CD14-positive monocyte (primary cell): ENCODE data around the gene CLCNKB. TPM values are rescaled to one million over a fixed set of nuclear protein-coding genes. Genes with fewer than 3 reads are reported as not detected.
A peak's percentile ranks its signal among the peaks of the same experiment; 100 is the strongest.

Experiments
- DNase-seq, 3 donors: peaks; one replicate each; pipeline ENCODE4 v3.0.0-alpha.2; 2011 to 2022
- H2AFZ ChIP-seq: 2 replicates; pipeline ENCODE4 v1.6.0; 2012; ENCODE audit warnings: mild to moderate bottlenecking, low read depth, low read length, inconsistent platforms; ENCODE audit not compliant: insufficient read depth, poor library complexity, severe bottlenecking
- H3K27ac ChIP-seq, 2 donors: 1 replicate in 1 of 2; 2 replicates in 1 of 2; pipeline ENCODE4 v1.5.1; 2012 to 2013; ENCODE audit warnings: low read length in 2 of 2, control low read depth in 1 of 2, inconsistent platforms in 1 of 2, low read depth in 1 of 2, mild to moderate bottlenecking in 1 of 2
- H3K27me3 ChIP-seq, 2 donors: one replicate each; pipeline versions ENCODE4 v1.6.0 to v1.6.1; 2011 to 2013; ENCODE audit warnings: low read length in 2 of 2; ENCODE audit not compliant: control insufficient read depth in 2 of 2, insufficient read depth in 2 of 2
- H3K36me3 ChIP-seq, 2 donors: replicated peaks in 1 of 2; 1 replicate in 1 of 2; 2 replicates in 1 of 2; pipeline versions ENCODE4 v1.5.1 to v1.6.1; 2012 to 2013; ENCODE audit warnings: low read length in 2 of 2, control low read depth in 1 of 2, inconsistent platforms in 1 of 2, mild to moderate bottlenecking in 1 of 2; ENCODE audit not compliant: insufficient read depth in 2 of 2, control insufficient read depth in 1 of 2
- H3K4me1 ChIP-seq, 2 donors: 1 replicate in 1 of 2; 2 replicates in 1 of 2; pipeline versions ENCODE4 v1.5.1 to v1.6.1; 2012 to 2013; ENCODE audit warnings: low read length in 2 of 2, control low read depth in 1 of 2, inconsistent platforms in 1 of 2, mild to moderate bottlenecking in 1 of 2, moderate library complexity in 1 of 2; ENCODE audit not compliant: insufficient read depth in 2 of 2, control insufficient read depth in 1 of 2
- H3K4me2 ChIP-seq: replicated peaks from 2 replicates; pipeline ENCODE3; 2012; ENCODE audit warnings: low read length, moderate library complexity, mild to moderate bottlenecking; ENCODE audit not compliant: poor library complexity, severe bottlenecking; ENCODE audit errors: extremely low read depth
- H3K4me3 ChIP-seq, 3 experiments: fragments of 200-600 bp in 1 of 3; sonication (generic) in 1 of 3; replicated peaks in 1 of 3; 1 replicate in 2 of 3; 2 replicates in 1 of 3; pipeline ENCODE4 v1.5.1; 2011 to 2013; ENCODE audit warnings: low read length in 3 of 3, mild to moderate bottlenecking in 3 of 3, control low read depth in 2 of 3, low read depth in 2 of 3, inconsistent platforms in 1 of 3, moderate library complexity in 1 of 3
- H3K79me2 ChIP-seq: 2 replicates; pipeline ENCODE4 v1.6.0; 2012; ENCODE audit warnings: mild to moderate bottlenecking, control low read depth, inconsistent platforms, low read length, moderate library complexity; ENCODE audit not compliant: insufficient read depth
- H3K9ac ChIP-seq: 2 replicates; pipeline ENCODE4 v1.6.0; 2017; ENCODE audit warnings: low read length, mild to moderate bottlenecking; ENCODE audit not compliant: insufficient read depth, poor library complexity, severe bottlenecking
- H3K9me3 ChIP-seq, 2 donors: replicated peaks in 1 of 2; 1 replicate in 1 of 2; 2 replicates in 1 of 2; pipeline versions ENCODE4 v1.5.1 to v1.6.1; 2012 to 2013; ENCODE audit warnings: low read length in 2 of 2, control low read depth in 1 of 2; ENCODE audit not compliant: control insufficient read depth in 1 of 2, insufficient read depth in 1 of 2
- H4K20me1 ChIP-seq: 2 replicates; pipeline ENCODE4 v1.6.0; 2012; ENCODE audit warnings: mild to moderate bottlenecking, low read length, control low read depth, moderate library complexity; ENCODE audit not compliant: insufficient read depth
- H3K27ac Mint-ChIP-seq, 7 donors: one replicate each; pipeline ENCODE4 v1.8.0; 2020; ENCODE audit warnings: mild to moderate bottlenecking in 7 of 7, mixed read lengths in 7 of 7, moderate library complexity in 6 of 7, inconsistent platforms in 2 of 7
- H3K27me3 Mint-ChIP-seq, 3 donors: one replicate each; pipeline ENCODE4 v1.8.0; 2021 to 2022; ENCODE audit warnings: low read depth in 3 of 3, mild to moderate bottlenecking in 3 of 3, mixed read lengths in 3 of 3, moderate library complexity in 3 of 3, inconsistent platforms in 1 of 3
- H3K36me3 Mint-ChIP-seq, 2 donors: one replicate each; pipeline ENCODE4 v1.8.0; 2020; ENCODE audit warnings: mixed read lengths in 2 of 2, inconsistent platforms in 1 of 2, mild to moderate bottlenecking in 1 of 2
- H3K4me1 Mint-ChIP-seq: one replicate; pipeline ENCODE4 v1.8.0; 2020; ENCODE audit warnings: mild to moderate bottlenecking, mixed read lengths
- H3K4me3 Mint-ChIP-seq, 2 donors: one replicate each; pipeline ENCODE4 v1.8.0; 2020; ENCODE audit warnings: mild to moderate bottlenecking in 2 of 2, mixed read lengths in 2 of 2, moderate library complexity in 1 of 2
- H3K9me3 Mint-ChIP-seq, 7 donors: one replicate each; pipeline ENCODE4 v1.8.0; 2020 to 2022; ENCODE audit warnings: mixed read lengths in 7 of 7, mild to moderate bottlenecking in 6 of 7, moderate library complexity in 6 of 7, inconsistent platforms in 2 of 7
- CTCF ChIP-seq: fragments of 200-600 bp; IDR thresholded peaks from one replicate; pipeline ENCODE4 v1.8.0; 2022; ENCODE audit warnings: antibody characterized with exemption, mild to moderate bottlenecking
- WGBS: methylation state at CpG from one replicate; pipeline ENCODE4 v1.1.5; 2013; ENCODE audit warnings: missing lambda C conversion rate; ENCODE audit not compliant: insufficient coverage; 5-methylcytosine and 5-hydroxymethylcytosine counted together
- intact Hi-C, 2 donors: fragments of 100-400 bp; cut with micrococcal nuclease; formaldehyde crosslinking; loops; one replicate each; pipeline versions ENCODE4 v1.15.0 to v1.15.1; 2023
- polyA plus RNA-seq, 3 donors: library from polyadenylated mRNA; depleted of rRNA in 1 of 3; unstranded in 2 of 3; stranded (reverse) in 1 of 3; fragments of 300-500 nt in 2 of 3; fragments of >200 nt in 1 of 3; fragmentation: Illumina TruSeq in 2 of 3; gene quantifications; 1 replicate in 2 of 3; 2 replicates in 1 of 3; pipeline ENCODE4 v1.2.3, GENCODE V29; 2012 to 2021

Gene CLCNKB
- polyA plus RNA-seq, 3 donors, result not detected

GRCh38 chr1:16005597-16005996 is 38.0 kb upstream of the CLCNKB start:
- no peaks in the 10 kb centered on the region for H3K79me2 ChIP-seq
- H3K9ac ChIP-seq, result no peak overlapping the region
- WGBS, result 90% methylated on average over 2 of the region's 5 CpGs
- H3K4me1 ChIP-seq, result no peaks in the 10 kb centered on the region
- H3K27me3 ChIP-seq, result no peaks in the 10 kb centered on the region
- Mint-ChIP-seq H3K4me1 (no peaks in the 10 kb centered on the region), H3K4me3 (no peak overlapping the region), H3K36me3 (no peaks in the 10 kb centered on the region), H3K9me3 (no peaks in the 10 kb centered on the region), H3K27me3 (peaks cover 2% of the 10 kb centered on the region in 3 donors), H3K27ac (no peak overlapping the region)
- H3K4me2 ChIP-seq, result no peak overlapping the region
- intact Hi-C loops, result loop anchor here in 1 of 2 donors (10.0 kb wide), 1 partner anchor 179 kb away; no protein-coding TSS in a partner anchor
- no peak overlapping the region for H3K27ac ChIP-seq
- H2AFZ ChIP-seq, result no peak overlapping the region
- no peaks in the 10 kb centered on the region for H3K36me3 ChIP-seq
- H3K4me3 ChIP-seq, result no peak overlapping the region
- TF ChIP-seq CTCF, result no peak
- no peaks in the 10 kb centered on the region for H4K20me1 ChIP-seq
- no peak for DNase-seq
- no peaks in the 10 kb centered on the region for H3K9me3 ChIP-seq

GRCh38 chr1:16006010-16006409 is 37.6 kb upstream of the CLCNKB start:
- Histone ChIP-seq H4K20me1 (no peaks in the 10 kb centered on the region), H3K27me3 (no peaks in the 10 kb centered on the region), H3K4me1 (no peaks in the 10 kb centered on the region), H3K9ac (no peak overlapping the region), H3K27ac (no peak overlapping the region), H3K79me2 (no peaks in the 10 kb centered on the region), H3K4me3 (no peak overlapping the region), H3K9me3 (no peaks in the 10 kb centered on the region), H3K4me2 (no peak overlapping the region), H3K36me3 (no peaks in the 10 kb centered on the region), H2AFZ (no peak overlapping the region)
- peak overlapping the region in 1 of 7 donors; percentile 60 for H3K27ac Mint-ChIP-seq
- H3K4me3 Mint-ChIP-seq, result no peak overlapping the region
- H3K36me3 Mint-ChIP-seq, result no peaks in the 10 kb centered on the region
- peaks cover 2% of the 10 kb centered on the region in 3 donors for H3K27me3 Mint-ChIP-seq
- no peak for DNase-seq
- WGBS, result 69% methylated on average over 9 of the region's 11 CpGs
- intact Hi-C loops, result loop anchor here in 1 of 2 donors (10.0 kb wide), 1 partner anchor 179 kb away; no protein-coding TSS in a partner anchor
- no peak for TF ChIP-seq CTCF
- H3K9me3 Mint-ChIP-seq, result no peaks in the 10 kb centered on the region
- H3K4me1 Mint-ChIP-seq, result no peaks in the 10 kb centered on the region
